H1 (cell line): ENCODE measurements around the gene UQCC5. TPM values are rescaled to one million over a fixed set of nuclear protein-coding genes. Genes with fewer than 3 reads are reported as not detected.

Experiments used
- ATF2 ChIP-seq: IDR thresholded peaks from 2 replicates; pipeline ENCODE4 v1.6.1; 2012; ENCODE audit warnings: low read length, inconsistent platforms
- FOSL1 ChIP-seq: IDR thresholded peaks from 2 replicates; pipeline ENCODE4 v1.6.1; 2011; ENCODE audit warnings: mild to moderate bottlenecking, low read depth, low read length, moderate library complexity; ENCODE audit not compliant: insufficient read depth
- KDM4A ChIP-seq: IDR thresholded peaks from one replicate; pipeline ENCODE4 v1.7.1; 2012; ENCODE audit warnings: low read depth, mild to moderate bottlenecking, moderate library complexity, low read length, inconsistent platforms; ENCODE audit not compliant: severe bottlenecking
- TAF7 ChIP-seq: optimal IDR thresholded peaks from 2 replicates; pipeline ENCODE3; 2011; ENCODE audit warnings: low read depth, mild to moderate bottlenecking, inconsistent platforms, low read length, moderate library complexity, borderline replicate concordance
- polyA plus RNA-seq, 7 experiments: library from polyadenylated mRNA; depleted of rRNA in 3 of 7; stranded (reverse) in 5 of 7; unstranded in 2 of 7; fragments of >200 nt in 5 of 7; fragments of 200-250 nt in 2 of 7; gene quantifications; 1 replicate in 5 of 7; 2 replicates in 1 of 7; 4 replicates in 1 of 7; pipeline versions ENCODE4 v1.2.1 to v1.2.3, GENCODE V29; 2011 to 2013; ENCODE audit warnings: missing spikeins in 2 of 7, mixed read lengths in 2 of 7
- total RNA-seq: library from RNA; stranded (reverse); fragmentation: NEBNext Ultra II Directional; extraction: Animal tissue kit (Norgen Biotek cat#: 25700); gene quantifications from 2 replicates; pipeline ENCODE4 v1.2.1, GENCODE V29; 2021

UQCC5 gene
- total and polyA plus RNA-seq, 2 of the 8 experiments (the other 6 are each of a cell fraction or from before 2014, with no cell fraction given), result 35.0 to 37.7 TPM

- TF ChIP-seq KDM4A (no peak), TAF7 (no peak), FOSL1 (no peak), ATF2 (no peak)
- TF ChIP-seq, all 59 proteins: peak for 0
These were observed 10.7 kb downstream of the UQCC5 start (continued) for GRCh38 chr3:52547143-52547542.
